HEK293T (cell line): Measurements from ENCODE around the gene ZP1.

Source experiments
- CTCF ChIA-PET: fragments of 350-600 bp; formaldehyde crosslinking; extraction: SDS; loops from one replicate; lab custom pipeline; 2021; ENCODE audit warnings: antibody characterized with exemption, inconsistent platforms; lab: Yijun Ruan, JAX
- POLR2A ChIA-PET: fragments of 350-600 bp; formaldehyde crosslinking; extraction: SDS; loops from one replicate; lab custom pipeline; 2020; ENCODE audit warnings: antibody characterized with exemption, inconsistent platforms; lab: Yijun Ruan, JAX
- DNase-seq: peaks from one replicate; pipeline ENCODE4 v3.0.0; 2012; ENCODE audit warnings: mixed read lengths; ENCODE audit errors: extremely low spot score
- ARNT ChIP-seq: fragments of 450-650 bp; IDR thresholded peaks from 2 replicates; pipeline ENCODE4 v1.6.1; 2017; ENCODE audit warnings: mild to moderate bottlenecking
- BHLHE40 ChIP-seq: fragments of 450-650 bp; IDR thresholded peaks from 2 replicates; pipeline ENCODE4 v1.6.1; 2016; ENCODE audit warnings: mild to moderate bottlenecking, moderate library complexity, borderline replicate concordance
- CTBP1 ChIP-seq: fragments of 450-650 bp; IDR thresholded peaks from 2 replicates; pipeline ENCODE4 v1.6.1; 2016; ENCODE audit warnings: borderline replicate concordance
- ELF4 ChIP-seq: fragments of 450-650 bp; IDR thresholded peaks from 2 replicates; pipeline ENCODE4 v1.6.1; 2017; ENCODE audit warnings: antibody characterized with exemption
- FOXA1 ChIP-seq: fragments of 450-650 bp; IDR thresholded peaks from 2 replicates; pipeline ENCODE4 v1.6.1; 2016; ENCODE audit warnings: mild to moderate bottlenecking
- FOXK2 ChIP-seq: fragments of 450-650 bp; IDR thresholded peaks from 2 replicates; pipeline ENCODE4 v1.6.1; 2016; ENCODE audit warnings: mild to moderate bottlenecking
- FOXM1 ChIP-seq: fragments of 450-650 bp; IDR thresholded peaks from 2 replicates; pipeline ENCODE4 v1.6.1; 2017; ENCODE audit warnings: mild to moderate bottlenecking, borderline replicate concordance
- HDGF ChIP-seq: fragments of 450-650 bp; IDR thresholded peaks from 2 replicates; pipeline ENCODE4 v1.6.1; 2017; ENCODE audit warnings: antibody characterized with exemption, borderline replicate concordance
- L3MBTL2 ChIP-seq: fragments of 450-650 bp; conservative IDR thresholded peaks from 2 replicates; pipeline ENCODE4 v1.6.1; 2016; ENCODE audit warnings: mild to moderate bottlenecking
- LEF1 ChIP-seq: fragments of 450-650 bp; IDR thresholded peaks from 2 replicates; pipeline ENCODE4 v1.6.1; 2017; ENCODE audit warnings: mild to moderate bottlenecking, borderline replicate concordance
- NFRKB ChIP-seq: fragments of 450-650 bp; IDR thresholded peaks from 2 replicates; pipeline ENCODE4 v1.6.1; 2016; ENCODE audit warnings: mild to moderate bottlenecking, moderate library complexity
- SP1 ChIP-seq: fragments of 450-650 bp; IDR thresholded peaks from 2 replicates; pipeline ENCODE4 v1.6.1; 2017
- SUZ12 ChIP-seq: fragments of 450-650 bp; IDR thresholded peaks from 2 replicates; pipeline ENCODE4 v1.6.1; 2016; ENCODE audit warnings: mild to moderate bottlenecking
- TARDBP ChIP-seq: fragments of 450-650 bp; IDR thresholded peaks from 2 replicates; pipeline ENCODE4 v1.6.1; 2016
- ZNF384 ChIP-seq: fragments of 450-650 bp; IDR thresholded peaks from 2 replicates; pipeline ENCODE4 v1.6.1; 2016
- TF ChIP-seq, protein P1 (sequence below): fragments of 450-650 bp; IDR thresholded peaks from 2 replicates; pipeline ENCODE4 v1.6.1; 2016

Gene ZP1

DNA sequence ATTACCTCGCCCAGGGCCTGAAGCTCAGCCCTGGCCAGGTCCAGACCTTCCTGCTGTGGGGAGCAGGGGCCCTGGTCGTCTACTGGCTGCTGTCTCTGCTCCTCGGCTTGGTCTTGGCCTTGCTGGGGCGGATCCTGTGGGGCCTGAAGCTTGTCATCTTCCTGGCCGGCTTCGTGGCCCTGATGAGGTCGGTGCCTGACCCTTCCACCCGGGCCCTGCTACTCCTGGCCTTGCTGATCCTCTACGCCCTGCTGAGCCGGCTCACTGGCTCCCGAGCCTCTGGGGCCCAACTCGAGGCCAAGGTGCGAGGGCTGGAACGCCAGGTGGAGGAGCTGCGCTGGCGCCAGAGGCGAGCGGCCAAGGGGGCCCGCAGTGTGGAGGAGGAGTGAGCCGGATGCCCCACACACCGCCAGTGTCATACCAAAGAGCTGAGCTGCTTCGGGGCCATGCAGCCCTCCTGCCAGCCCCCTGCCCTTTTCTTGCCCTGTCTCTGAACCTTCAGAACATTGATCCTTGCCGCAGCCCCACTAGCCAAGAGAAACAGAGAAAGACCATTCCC lies 54.5 kb downstream of the ZP1 start:
- no peak for DNase-seq
- ChIA-PET CTCF (no interaction called here), POLR2A (interaction anchor here (1.0 kb wide), 1 partner anchor 16 kb away, joined by 4 read pairs; the partner anchor contains the start of gene PRPF19)
- TF ChIP-seq TARDBP, result no peak

DNA sequence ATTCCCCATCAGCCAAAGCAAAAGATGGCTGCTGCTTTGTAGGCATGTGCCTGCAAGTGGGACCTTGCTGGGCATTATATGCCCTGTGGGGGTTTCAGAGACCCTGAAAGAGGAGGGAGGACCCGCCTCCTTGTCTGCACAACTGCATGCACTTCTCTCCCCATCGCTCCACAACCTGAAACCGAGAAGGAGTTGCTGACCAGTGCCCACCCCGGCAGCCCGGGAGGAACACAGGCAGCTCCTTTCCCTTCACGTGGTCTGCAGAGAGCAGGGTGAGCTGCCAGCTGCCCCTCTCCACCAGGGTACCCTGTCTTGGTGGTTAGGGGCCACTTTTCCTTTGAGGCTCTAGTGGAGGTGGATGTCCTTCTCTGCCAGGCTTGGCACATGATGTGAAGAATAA lies 55.6 kb downstream of the ZP1 start:
- ChIA-PET CTCF (interaction anchor here (1.5 kb wide), 1 partner anchor 92 kb away, joined by 3 read pairs; no protein-coding TSS in a partner anchor), POLR2A (interaction anchor here (1.4 to 1.7 kb wide), 2 partner anchors 9 to 16 kb away, joined by 5 to 10 read pairs; partner anchors contain the start of genes PRPF19 and TMEM109)
- no peak for DNase-seq
- TF ChIP-seq FOXA1, result no peak
- no peak for TF ChIP-seq HDGF
- TF ChIP-seq SUZ12, result no peak
- TF ChIP-seq FOXM1, result no peak
- TF ChIP-seq FOXK2, result no peak
- TF ChIP-seq CTBP1, result no peak
- no peak for TF ChIP-seq NFRKB
- no peak for TF ChIP-seq SP1
- no peak for TF ChIP-seq BHLHE40
- no peak for TF ChIP-seq ARNT
- no peak for TF ChIP-seq LEF1
- TF ChIP-seq TARDBP, result no peak
- TF ChIP-seq ZNF384, result no peak

DNA sequence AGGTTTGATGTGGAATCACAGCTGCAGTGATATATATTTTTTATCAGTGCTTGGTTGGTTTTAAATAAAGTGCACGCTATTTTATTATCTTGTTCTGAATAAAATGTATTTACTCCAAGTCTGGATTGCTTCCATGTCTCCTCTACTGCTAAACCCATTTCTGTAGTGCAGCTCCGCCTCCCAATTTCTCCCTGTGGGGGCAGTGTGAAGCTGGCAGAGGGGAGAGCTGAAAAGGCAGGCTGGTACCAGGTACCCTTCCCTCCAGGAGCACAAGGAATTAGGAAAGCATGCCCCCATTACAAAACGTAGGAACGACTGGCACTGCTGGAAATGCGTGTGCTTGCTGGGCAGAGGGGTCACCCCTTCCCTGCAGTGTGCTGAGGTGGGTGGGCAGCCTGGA lies 56.0 kb downstream of the ZP1 start:
- no peak for TF ChIP-seq TARDBP
- ChIA-PET POLR2A (interaction anchor here (1.4 to 1.7 kb wide), 2 partner anchors 10 to 17 kb away, joined by 5 to 10 read pairs; partner anchors contain the start of genes PRPF19 and TMEM109), CTCF (interaction anchor here (1.5 kb wide), 1 partner anchor 93 kb away, joined by 3 read pairs; no protein-coding TSS in a partner anchor)
- DNase-seq, result no peak

DNA sequence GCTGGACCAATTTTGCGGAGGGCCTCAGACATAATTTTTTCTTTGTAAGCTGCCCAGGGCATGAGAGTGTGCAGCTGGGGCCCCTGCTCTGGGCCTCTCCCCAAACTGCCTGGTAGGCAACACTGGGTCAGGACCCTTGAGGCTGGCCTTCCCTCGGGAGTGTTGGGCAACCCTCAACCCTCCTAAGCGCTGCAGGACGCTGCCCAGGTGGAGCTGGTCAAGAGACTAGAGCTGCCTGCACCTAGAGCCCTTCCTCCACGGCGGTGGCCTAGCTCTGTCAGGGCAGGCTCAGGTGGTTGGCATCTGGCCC lies 56.4 kb downstream of the ZP1 start:
- CTCF ChIA-PET, result interaction anchor here (1.5 kb wide), 1 partner anchor 93 kb away, joined by 3 read pairs; no protein-coding TSS in a partner anchor
- no peak for TF ChIP-seq ARNT
- TF ChIP-seq CTBP1, result no peak
- TF ChIP-seq SUZ12, result no peak
- no peak for TF ChIP-seq FOXA1
- TF ChIP-seq FOXK2, result no peak
- no peak for TF ChIP-seq LEF1
- TF ChIP-seq FOXM1, result no peak
- no peak for TF ChIP-seq ZNF384
- TF ChIP-seq SP1, result no peak
- TF ChIP-seq BHLHE40, result no peak
- TF ChIP-seq NFRKB, result no peak
- no peak for TF ChIP-seq HDGF
- no peak for TF ChIP-seq TARDBP
- TF ChIP-seq, protein P1, sequence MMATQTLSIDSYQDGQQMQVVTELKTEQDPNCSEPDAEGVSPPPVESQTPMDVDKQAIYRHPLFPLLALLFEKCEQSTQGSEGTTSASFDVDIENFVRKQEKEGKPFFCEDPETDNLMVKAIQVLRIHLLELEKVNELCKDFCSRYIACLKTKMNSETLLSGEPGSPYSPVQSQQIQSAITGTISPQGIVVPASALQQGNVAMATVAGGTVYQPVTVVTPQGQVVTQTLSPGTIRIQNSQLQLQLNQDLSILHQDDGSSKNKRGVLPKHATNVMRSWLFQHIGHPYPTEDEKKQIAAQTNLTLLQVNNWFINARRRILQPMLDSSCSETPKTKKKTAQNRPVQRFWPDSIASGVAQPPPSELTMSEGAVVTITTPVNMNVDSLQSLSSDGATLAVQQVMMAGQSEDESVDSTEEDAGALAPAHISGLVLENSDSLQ, result no peak
- TF ChIP-seq L3MBTL2, result no peak
- no peak for TF ChIP-seq ELF4
- DNase-seq, result no peak
- POLR2A ChIA-PET, result interaction anchor here (1.4 to 1.7 kb wide), 2 partner anchors 10 to 17 kb away, joined by 5 to 10 read pairs; partner anchors contain the start of genes PRPF19 and TMEM109

DNA sequence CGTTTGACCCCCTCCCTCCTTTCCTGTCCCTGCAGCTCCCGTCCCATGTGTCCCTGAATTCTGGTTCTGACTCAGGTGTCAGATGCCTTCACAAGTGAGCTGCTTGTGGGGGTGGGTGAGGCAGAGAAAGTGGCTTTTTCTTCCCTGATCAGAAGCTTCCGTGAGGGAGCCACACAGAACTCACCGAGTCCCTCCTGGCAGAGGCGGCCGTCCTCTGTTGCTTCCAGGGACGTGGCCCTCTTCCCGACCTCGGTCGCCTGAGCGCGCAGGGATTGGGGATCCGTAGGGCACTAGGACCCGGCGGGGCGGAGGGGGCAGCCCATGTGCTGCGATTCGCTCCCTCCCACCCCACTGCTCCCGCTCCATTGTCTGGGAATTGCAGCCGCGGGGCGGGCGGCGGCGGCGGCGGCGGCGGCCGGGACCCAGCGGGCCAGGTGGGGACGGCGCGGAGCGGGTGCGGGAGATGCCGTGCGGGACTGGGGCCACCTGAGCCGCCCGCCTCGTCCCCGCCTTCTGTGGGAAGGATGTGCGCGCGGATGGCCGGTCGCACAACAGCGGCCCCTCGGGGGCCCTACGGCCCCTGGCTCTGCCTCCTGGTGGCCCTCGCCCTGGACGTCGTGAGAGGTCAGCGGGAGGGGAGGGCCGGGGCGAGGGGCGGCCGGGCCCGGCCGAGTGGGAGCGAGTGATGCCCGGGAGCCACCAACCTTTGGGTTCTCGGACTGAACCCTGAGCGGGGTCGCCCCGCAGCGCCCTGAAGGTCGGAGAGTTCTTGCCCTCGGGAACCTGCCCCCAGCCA lies 57.0 kb downstream of the ZP1 start, which contains the start of gene TMEM132A:
TSS of gene TMEM132A (plus strand) at position 351 of the 796 bp plus-strand sequence. CDS start at position 525, 174 bp downstream.
- CTCF ChIA-PET, result no interaction called here
- TF ChIP-seq FOXA1 (no peak), ZNF384 (no peak), SP1 (no peak), ARNT (0 out of 2 replicates have a peak, but pooled peaks have one; percentile 32), ELF4 (no peak), L3MBTL2 (0 out of 2 replicates have a peak, but pooled peaks have one; percentile 32), BHLHE40 (no peak), CTBP1 (no peak), NFRKB (no peak), SUZ12 (no peak), HDGF (no peak), TARDBP (no peak), LEF1 (peak; percentile 23; the same call in 1 of the 2 replicates), FOXK2 (no peak), FOXM1 (peak; percentile 93)
- TF ChIP-seq, protein P1, result no peak
- POLR2A ChIA-PET, result interaction anchor here (1.4 to 1.7 kb wide), 2 partner anchors 11 to 18 kb away, joined by 5 to 10 read pairs; partner anchors contain the start of genes PRPF19 and TMEM109
- peak; percentile 89 for DNase-seq
